CD4-positive, alpha-beta T cell treated with Interleukin-1 beta for 1 hour (primary cell): ENCODE results near the gene GAL.
"Not testable (repeated sequence)": the region's sequence is repeated elsewhere in the genome, so short reads cannot be mapped to it uniquely, and the experiment has no call there.

Source experiments
- DNase-seq, 2 donors: peaks; one replicate each; pipeline ENCODE4 v3.0.0-alpha.2; 2020 to 2022

The GAL gene, protein sequence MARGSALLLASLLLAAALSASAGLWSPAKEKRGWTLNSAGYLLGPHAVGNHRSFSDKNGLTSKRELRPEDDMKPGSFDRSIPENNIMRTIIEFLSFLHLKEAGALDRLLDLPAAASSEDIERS

DNA sequence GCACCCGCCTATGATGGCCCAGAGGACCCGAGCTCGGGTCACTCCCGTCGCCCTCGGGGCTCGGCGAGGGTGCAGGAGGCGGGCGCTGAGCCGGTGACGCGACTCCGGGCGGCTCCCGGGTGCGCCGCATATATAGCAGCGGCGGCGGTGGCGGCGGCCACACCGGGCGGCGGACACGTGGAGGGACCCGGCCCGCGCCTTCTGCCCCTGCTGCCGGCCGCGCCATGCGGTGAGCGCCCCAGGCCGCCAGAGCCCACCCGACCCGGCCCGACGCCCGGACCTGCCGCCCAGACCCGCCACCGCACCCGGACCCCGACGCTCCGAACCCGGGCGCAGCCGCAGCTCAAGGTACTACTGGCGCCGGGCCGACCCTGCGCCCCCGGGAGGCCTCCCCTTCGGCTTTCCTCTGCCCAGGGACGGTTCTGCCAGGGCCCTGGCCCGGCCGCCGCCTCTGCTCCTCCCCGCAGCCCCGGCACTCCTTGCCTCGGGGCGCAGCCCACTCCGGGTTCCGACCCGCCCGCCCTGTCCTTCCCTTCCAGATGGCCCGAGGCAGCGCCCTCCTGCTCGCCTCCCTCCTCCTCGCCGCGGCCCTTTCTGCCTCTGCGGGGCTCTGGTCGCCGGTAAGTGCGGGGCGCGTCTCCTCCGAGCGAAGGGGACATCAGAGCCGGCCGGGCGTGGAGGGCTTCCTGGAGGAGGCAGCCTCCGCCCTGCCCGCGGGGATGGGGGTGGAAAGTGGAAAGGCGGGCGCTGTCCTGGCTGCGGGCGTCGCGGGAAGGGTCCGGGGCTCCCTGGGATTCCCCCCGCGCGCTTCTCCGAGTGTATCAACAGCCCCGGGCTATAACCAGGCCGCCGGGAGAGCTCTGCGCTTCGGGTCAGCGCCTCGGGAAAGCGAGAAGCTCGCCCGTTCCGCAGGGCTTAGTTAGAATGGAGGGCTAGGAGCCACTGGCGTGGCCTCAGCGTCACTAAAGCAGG lies at the start of gene GAL:
Gene GAL, plus strand, starts transcription at position 160 of the 972 bp plus-strand sequence. Its CDS starts 380 bp downstream, at position 540.
- DNase-seq, result no peak

- not testable (repeated sequence) for DNase-seq
Observed at GRCh38 chr11:68634606-68635005, 49.7 kb upstream of the GAL start.

- not testable (repeated sequence) for DNase-seq
Observed at GRCh38 chr11:68635172-68635571, 49.2 kb upstream of the GAL start.

- not testable (repeated sequence) for DNase-seq
Observed at GRCh38 chr11:68635883-68636282, 48.5 kb upstream of the GAL start.

- DNase-seq, result not testable (repeated sequence)
Observed at GRCh38 chr11:68639322-68639721, 45.0 kb upstream of the GAL start.

DNA sequence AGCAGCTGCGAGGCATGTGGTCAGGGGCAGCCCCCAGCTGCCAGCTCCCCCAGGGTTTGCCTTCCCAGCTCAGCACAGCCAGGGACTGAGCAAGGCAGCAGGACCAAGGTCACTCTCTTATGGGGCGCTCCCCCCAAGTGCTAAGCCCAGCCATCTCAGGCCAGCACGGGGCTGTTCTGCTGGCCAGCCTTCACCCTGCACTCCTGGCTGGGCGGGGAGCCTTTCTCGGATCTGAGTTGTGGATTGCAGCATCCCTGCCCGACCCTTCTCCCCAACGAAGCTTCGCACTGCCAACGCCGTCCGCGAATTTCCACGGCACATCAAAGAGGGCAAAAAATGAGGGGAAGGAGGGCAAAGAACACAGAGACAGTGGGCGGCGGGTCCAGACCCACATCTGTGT lies 42.5 kb upstream of the GAL start:
- DNase-seq, result no peak

- DNase-seq, result no peak
Observed at GRCh38 chr11:68643585-68643984, 40.8 kb upstream of the GAL start.

DNA sequence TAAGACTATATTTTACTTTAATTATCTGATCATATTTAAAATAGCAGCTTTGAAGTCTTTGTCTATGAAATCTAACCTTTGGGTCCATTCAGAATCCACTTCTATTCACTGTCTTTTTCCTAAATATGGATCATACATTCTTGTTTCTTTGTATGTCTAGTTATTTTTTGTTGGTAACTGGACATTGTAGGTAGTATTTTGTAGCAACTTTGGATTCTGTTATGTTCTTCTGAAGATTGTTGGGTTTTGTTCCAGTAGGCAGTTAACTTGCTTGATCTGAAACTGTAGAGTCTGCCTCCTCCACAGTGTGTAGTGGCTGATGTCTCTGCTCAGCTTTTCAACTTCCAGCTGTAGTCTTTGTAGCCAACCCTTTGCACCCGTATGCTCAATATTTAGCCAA lies 37.5 kb upstream of the GAL start:
- DNase-seq, result no peak

- no peak for DNase-seq
Observed at GRCh38 chr11:68649851-68650555, 34.3 kb upstream of the GAL start.

DNA sequence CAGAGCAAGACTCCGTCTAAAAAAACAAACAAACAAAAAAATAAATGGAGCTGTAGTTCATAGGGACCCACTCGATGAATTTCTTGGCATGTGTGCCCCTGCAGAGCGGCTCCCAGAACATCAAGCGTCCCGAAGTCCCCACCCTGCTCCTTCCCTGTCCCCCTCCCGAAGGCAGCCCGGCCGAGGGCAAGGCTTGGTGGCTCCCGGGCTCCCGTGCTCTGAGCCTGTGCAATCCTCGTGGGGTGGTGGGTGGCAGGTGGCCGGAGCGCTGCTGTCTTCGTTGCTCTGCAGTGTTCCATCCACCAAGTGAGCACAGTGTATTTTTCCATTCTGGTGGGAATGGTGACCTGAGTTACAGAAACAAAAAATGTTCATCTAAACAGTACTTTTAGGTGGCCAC lies 33.5 kb upstream of the GAL start:
- DNase-seq, result no peak

GRCh38 chr11:68651208-68651984 lies 32.9 kb upstream of the GAL start:
- DNase-seq, result no peak

DNA sequence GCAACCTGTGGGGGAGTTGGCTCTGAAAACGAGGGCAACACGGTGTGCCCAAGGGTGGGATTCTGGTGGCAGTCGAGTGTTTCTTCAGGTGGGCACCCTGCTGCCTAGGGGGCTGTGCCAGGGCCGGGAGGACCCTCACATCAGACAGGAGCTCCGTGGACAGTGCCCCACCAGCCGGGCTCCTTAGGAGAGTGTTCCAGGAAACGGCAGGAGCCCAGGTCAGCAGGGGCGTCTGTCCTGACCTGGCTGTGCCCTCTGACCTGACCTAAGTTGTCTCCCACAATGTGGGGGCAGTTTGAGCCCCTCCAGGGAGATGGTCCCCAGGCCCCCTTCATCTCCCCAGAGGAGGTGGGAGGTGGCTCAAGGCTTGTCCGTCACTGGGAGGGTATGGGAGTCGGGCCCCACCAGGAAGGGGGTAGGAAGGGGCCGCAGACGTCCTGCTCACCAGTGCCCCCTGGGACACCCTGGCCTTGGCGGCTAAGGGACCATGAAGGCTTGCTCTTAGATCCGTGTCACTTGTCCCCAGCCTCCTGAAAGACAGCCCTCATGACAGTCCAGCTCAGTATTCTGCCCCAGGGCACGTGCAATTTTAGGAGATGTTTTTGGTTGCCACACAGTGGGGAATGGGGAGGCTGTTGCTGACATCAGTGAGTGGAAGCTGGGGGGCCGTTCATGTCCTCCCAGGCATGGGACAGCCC lies 32.2 kb upstream of the GAL start:
- DNase-seq, result no peak

DNA sequence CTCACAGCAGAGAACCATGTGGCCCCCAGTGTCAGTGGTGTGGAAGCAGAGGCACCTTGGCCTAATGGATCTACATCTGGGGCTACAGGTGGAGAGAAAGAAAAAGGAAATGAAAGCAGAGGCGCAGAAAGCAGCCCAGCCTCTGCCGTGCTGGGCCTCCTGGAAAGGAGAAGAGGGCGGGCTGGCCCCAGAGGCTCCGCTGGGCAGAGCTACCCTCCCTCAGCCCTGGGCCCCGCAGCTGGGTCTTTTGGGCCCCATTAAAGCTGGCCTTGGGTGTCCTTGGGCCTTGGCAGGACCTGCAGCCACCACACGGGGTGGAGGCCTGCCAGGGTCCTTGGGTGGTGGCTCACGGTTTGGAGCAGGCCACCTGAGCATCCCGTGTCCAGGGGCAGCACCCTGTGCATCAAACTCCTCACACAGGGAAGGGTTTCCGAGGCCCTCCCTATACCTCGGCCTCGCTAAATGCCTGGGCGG lies 31.6 kb upstream of the GAL start:
- no peak for DNase-seq

DNA sequence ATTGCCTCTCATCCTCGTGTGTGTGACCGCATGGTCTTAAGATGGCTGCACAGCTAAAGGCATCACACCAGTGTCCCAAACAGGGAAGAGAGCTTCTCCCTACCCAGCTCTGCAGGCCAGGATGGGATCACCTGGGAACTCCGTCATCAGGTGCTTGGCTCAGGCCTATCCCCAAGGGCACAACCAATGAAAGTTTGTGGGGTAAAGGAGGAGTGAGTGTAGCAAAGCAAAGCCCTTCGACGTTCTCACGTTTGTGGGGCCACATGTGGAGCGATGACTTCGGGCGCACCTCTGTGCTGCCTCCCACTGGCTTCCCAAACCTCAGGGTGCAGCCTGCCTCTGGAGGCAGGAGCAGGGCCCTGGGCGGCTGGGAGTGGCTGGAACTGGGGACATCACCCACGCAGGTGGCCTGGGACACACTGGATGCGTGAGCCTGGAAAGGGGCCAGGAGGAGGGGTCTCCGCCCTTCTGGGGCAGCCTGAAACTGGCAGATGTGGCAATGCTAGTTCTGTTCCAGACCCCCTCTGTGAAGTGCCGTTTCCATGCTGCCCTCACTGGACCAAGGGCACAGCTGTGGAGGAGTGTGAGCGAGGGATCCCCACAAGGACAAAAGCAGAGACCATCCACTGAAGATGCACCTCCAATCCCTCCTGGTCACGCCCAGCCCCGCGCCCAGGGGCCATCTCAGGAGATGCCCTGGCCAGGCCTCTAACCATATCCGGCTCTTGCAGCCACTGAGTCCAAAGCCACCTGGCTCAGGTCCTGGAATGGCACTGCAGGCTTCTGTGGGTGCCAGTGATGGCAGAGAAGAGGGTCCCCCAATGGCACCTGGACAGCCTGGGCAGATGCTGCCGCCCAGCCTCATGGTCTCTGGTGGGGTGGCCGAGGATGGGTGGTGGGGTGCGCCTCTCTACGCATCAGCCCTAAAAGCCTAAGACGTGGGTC lies 30.6 kb upstream of the GAL start:
- DNase-seq, result no peak

DNA sequence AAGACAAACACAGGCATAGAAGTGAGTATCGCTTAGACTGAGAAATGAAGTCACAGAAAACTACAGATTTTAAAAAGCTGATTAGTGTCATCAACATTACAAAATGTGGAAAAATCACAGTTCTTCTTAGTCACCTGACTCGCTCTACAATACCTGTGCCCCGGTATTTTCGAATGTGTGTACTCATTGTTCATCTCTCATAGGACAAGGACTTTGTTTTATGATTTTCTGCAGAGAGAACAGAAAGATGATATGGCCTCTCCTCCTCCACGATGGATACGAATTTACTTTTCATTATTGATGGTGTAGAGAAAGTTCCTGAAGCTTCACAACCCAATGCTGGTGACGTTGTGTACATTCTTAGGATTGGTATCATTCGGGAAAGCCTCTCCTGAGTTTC lies 29.4 kb upstream of the GAL start:
- DNase-seq, result no peak

DNA sequence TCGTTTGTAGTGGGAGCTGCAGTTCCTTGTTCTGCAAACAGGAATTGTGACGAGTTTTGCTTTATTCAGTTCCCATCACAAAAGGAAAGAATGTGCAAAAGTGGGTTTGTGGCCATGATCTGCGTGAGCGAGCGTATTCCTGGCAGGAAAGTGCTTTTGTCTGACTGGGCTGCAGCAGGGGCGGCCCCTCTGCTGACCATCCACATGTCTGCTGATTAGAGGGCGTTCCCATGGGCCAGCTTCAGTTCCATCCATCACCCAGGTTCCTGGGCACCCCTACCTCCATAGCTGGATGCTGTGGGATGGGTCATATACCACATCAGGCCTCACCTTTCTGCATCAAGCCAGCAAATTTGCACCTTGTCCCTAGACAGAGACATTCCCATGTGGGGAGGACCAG lies 28.9 kb upstream of the GAL start:
- no peak for DNase-seq

GRCh38 chr11:68655806-68656205 lies 28.5 kb upstream of the GAL start:
- no peak for DNase-seq

- no peak for DNase-seq
Observed at GRCh38 chr11:68657021-68657780, 27.1 kb upstream of the GAL start.

GRCh38 chr11:68658097-68658496 lies 26.2 kb upstream of the GAL start:
- DNase-seq, result no peak

DNA sequence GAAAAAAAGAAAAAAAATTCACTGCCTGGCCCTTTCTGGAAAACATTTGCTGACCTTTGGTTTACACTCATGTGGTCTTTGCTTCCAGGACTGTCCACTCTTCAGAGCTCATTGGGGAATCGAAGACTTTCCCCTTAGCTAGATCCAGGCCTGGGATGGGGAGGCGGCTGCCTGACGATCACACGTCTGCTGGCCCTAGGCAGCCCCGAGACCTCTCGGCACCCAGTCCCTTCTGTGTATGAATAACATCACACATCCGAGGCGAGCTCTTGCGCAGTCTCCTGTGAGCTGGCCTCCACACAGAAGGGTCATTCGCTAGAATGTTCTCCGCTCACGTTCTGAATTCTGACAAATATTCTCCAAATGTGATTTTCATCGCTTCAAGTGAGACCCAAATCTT lies 25.7 kb upstream of the GAL start:
- DNase-seq, result no peak
